NB4 (cell line): ENCODE results near the gene DEAF1.

ENCODE experiments used
- CTCF ChIP-seq: IDR thresholded peaks from one replicate; pipeline ENCODE4 v1.5.1; 2012; ENCODE audit warnings: low read depth, low read length
- MAX ChIP-seq: IDR thresholded peaks from 2 replicates; pipeline ENCODE4 v1.6.1; 2011; ENCODE audit warnings: low read depth, low read length
- POLR2A ChIP-seq: IDR thresholded peaks from 2 replicates; pipeline ENCODE4 v1.6.1; 2011; ENCODE audit warnings: mild to moderate bottlenecking; ENCODE audit not compliant: insufficient read length; ENCODE audit errors: extremely low read depth

- TF ChIP-seq CTCF (no peak), POLR2A (no peak), MAX (no peak)
Observed at GRCh38 chr11:623349-623869, 71.6 kb downstream of the DEAF1 start.
